Peyer's patch (tissue), 4 donors: Measurements from ENCODE around the gene TMEM19.

Experiments used
- POLR2A ChIP-seq, 2 donors: fragments of 450-650 bp; IDR thresholded peaks; one replicate each; pipeline ENCODE4 v1.5.1; 2017; ENCODE audit warnings: antibody characterized with exemption in 2 of 2, mild to moderate bottlenecking in 2 of 2, moderate library complexity in 2 of 2
- TF ChIP-seq, protein P1 (sequence below), 6 experiments: fragments of 450-650 bp in 4 of 6; fragments of 200-600 bp in 2 of 6; sonication (generic) in 1 of 6; IDR thresholded peaks; one replicate each; pipeline ENCODE4 v1.5.1; 2017 to 2019; ENCODE audit warnings: antibody characterized with exemption in 6 of 6, mild to moderate bottlenecking in 3 of 6, moderate library complexity in 1 of 6

DNA sequence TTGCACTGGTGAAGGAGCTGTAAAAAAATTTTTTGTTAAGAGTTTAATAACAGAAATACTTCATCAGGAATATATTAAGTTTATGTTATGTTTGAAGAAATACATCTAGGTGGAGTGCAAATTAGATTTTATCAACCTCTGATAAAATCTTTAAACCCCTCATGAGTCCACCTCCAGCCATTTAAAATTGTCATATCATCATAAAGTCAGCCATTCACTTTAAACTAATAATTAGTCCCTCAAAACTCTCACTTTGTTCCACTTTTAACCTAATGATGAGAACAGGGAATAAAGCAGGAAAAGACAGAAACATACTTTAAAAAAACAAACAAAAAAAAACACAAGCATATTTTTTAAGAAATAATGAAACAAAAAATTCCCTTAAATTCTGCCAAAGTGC lies 47.4 kb upstream of the TMEM19 start:
- TF ChIP-seq, protein P1, sequence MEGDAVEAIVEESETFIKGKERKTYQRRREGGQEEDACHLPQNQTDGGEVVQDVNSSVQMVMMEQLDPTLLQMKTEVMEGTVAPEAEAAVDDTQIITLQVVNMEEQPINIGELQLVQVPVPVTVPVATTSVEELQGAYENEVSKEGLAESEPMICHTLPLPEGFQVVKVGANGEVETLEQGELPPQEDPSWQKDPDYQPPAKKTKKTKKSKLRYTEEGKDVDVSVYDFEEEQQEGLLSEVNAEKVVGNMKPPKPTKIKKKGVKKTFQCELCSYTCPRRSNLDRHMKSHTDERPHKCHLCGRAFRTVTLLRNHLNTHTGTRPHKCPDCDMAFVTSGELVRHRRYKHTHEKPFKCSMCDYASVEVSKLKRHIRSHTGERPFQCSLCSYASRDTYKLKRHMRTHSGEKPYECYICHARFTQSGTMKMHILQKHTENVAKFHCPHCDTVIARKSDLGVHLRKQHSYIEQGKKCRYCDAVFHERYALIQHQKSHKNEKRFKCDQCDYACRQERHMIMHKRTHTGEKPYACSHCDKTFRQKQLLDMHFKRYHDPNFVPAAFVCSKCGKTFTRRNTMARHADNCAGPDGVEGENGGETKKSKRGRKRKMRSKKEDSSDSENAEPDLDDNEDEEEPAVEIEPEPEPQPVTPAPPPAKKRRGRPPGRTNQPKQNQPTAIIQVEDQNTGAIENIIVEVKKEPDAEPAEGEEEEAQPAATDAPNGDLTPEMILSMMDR (IDR thresholded peaks at IDR 0.05): no peak
- no peak for TF ChIP-seq POLR2A (IDR thresholded peaks at IDR 0.05)
